HepG2 (cell line): ENCODE measurements around the gene UCKL1. TPM values are rescaled to one million over a fixed set of nuclear protein-coding genes. Genes with fewer than 3 reads are reported as not detected.
"Not testable (repeated sequence)": the region's sequence is repeated elsewhere in the genome, so short reads cannot be mapped to it uniquely, and the experiment has no call there.

Experiments used
- ATAC-seq: fragments of 200-7000 bp; cut with Tn5 transposase; 3 replicates; pipeline ENCODE4 v1.9.1; 2020; ENCODE audit warnings: mild to moderate bottlenecking, moderate library complexity
- BruUV-seq: library from RNA; stranded (reverse); fragments of 400-500 nt; replicated peaks from 2 replicates; lab custom pipeline; 2021; lab: Mats Ljungman, UMichigan
- CTCF ChIA-PET: fragments of 300-600 bp; formaldehyde crosslinking; extraction: SDS; loops from one replicate; lab custom pipeline; 2021; ENCODE audit warnings: low total read pairs, inconsistent platforms, low intra/inter-chr PET ratio; lab: Yijun Ruan, JAX
- POLR2A ChIA-PET: fragments of 350-600 bp; sonication (Branson Sonifier 250); formaldehyde crosslinking; loops from one replicate; lab custom pipeline; 2020; ENCODE audit warnings: antibody characterized with exemption, inconsistent platforms; lab: Yijun Ruan, JAX
- DNase-seq: peaks from one replicate; pipeline ENCODE4 v3.0.0-alpha.2; 2015; ENCODE audit warnings: low spot score
- FAIRE-seq: peaks from 3 replicates; lab custom pipeline; 2011; peaks lifted over from hg19 to GRCh38; lab: Jason Lieb, UNC
- H2AFZ ChIP-seq: one replicate; pipeline ENCODE4 v1.6.1; 2011; ENCODE audit warnings: low read length, inconsistent platforms
- H3K27ac ChIP-seq: fragments of 300-600 bp; 3 replicates; pipeline ENCODE4 v1.8.0; 2011; ENCODE audit warnings: mixed run types, mild to moderate bottlenecking, mixed read lengths, low read length, inconsistent platforms; ENCODE audit not compliant: insufficient read depth; ENCODE audit errors: extremely low read length
- H3K27me3 ChIP-seq, 2 experiments: fragments of 200-600 bp in 1 of 2; 2 replicates in 1 of 2; 3 replicates in 1 of 2; pipeline versions ENCODE4 v1.6.0 to v1.8.0; 2011; ENCODE audit warnings: low read length in 2 of 2, mild to moderate bottlenecking in 2 of 2, moderate library complexity in 2 of 2, inconsistent platforms in 1 of 2; ENCODE audit not compliant: insufficient read depth in 2 of 2, control insufficient read depth in 1 of 2
- H3K36me3 ChIP-seq, 2 experiments: fragments of 200-600 bp in 1 of 2; replicated peaks in 1 of 2; 2 replicates in 1 of 2; 3 replicates in 1 of 2; pipeline versions ENCODE4 v1.5.1 to v1.8.0; 2011; ENCODE audit warnings: low read length in 2 of 2, inconsistent platforms in 1 of 2; ENCODE audit not compliant: insufficient read depth in 2 of 2, control insufficient read depth in 1 of 2
- H3K4me1 ChIP-seq: 2 replicates; pipeline ENCODE4 v1.5.1; 2012; ENCODE audit warnings: low read length, inconsistent platforms; ENCODE audit not compliant: insufficient read depth
- H3K4me2 ChIP-seq: 2 replicates; pipeline ENCODE4 v1.6.0; 2011; ENCODE audit warnings: low read depth, low read length, inconsistent platforms
- H3K4me3 ChIP-seq, 3 experiments: fragments of 200-600 bp in 1 of 3; sonication (generic), shearing (Covaris generic) in 1 of 3; replicated peaks in 1 of 3; 2 replicates each; pipeline ENCODE4 v1.5.1; 2011 to 2016; ENCODE audit warnings: low read length in 3 of 3, inconsistent platforms in 2 of 3, low read depth in 2 of 3, mild to moderate bottlenecking in 2 of 3, control low read depth in 1 of 3, mixed read lengths in 1 of 3; ENCODE audit not compliant: insufficient read depth in 1 of 3
- H3K79me2 ChIP-seq: one replicate; pipeline ENCODE4 v1.6.1; 2011; ENCODE audit warnings: low read length, inconsistent platforms; ENCODE audit not compliant: insufficient read depth
- H3K9ac ChIP-seq: 2 replicates; pipeline ENCODE4 v1.6.0; 2011; ENCODE audit warnings: mild to moderate bottlenecking, low read depth, low read length, inconsistent platforms; ENCODE audit not compliant: insufficient read depth
- H3K9me3 ChIP-seq: 2 replicates; pipeline ENCODE4 v1.5.1; 2012; ENCODE audit warnings: mild to moderate bottlenecking, low read length
- H4K20me1 ChIP-seq: 2 replicates; pipeline ENCODE4 v1.6.0; 2011; ENCODE audit warnings: inconsistent platforms, mild to moderate bottlenecking, low read length, moderate library complexity; ENCODE audit not compliant: insufficient read depth
- AGO2 ChIP-seq: fragments of 200-400 bp; formaldehyde crosslinking; optimal IDR thresholded peaks from 2 replicates; pipeline ENCODE3; 2017; ENCODE audit warnings: mild to moderate bottlenecking, low read depth, low read length, moderate library complexity
- AKAP8 ChIP-seq: sonication (generic); formaldehyde crosslinking; IDR thresholded peaks from 2 replicates; pipeline ENCODE4 v1.5.1; 2020; ENCODE audit warnings: mild to moderate bottlenecking, missing genetic modification reagents
- DNMT1 ChIP-seq: sonication (generic); formaldehyde crosslinking; IDR thresholded peaks from 2 replicates; pipeline ENCODE4 v1.5.1; 2020; ENCODE audit warnings: mild to moderate bottlenecking, missing genetic modification reagents
- HNRNPL ChIP-seq: fragments of 200-400 bp; formaldehyde crosslinking; IDR thresholded peaks from 2 replicates; pipeline ENCODE4 v1.6.1; 2017; ENCODE audit warnings: mild to moderate bottlenecking, low read depth, low read length
- HOXA7 ChIP-seq: sonication (generic); formaldehyde crosslinking; IDR thresholded peaks from 2 replicates; pipeline ENCODE4 v1.8.1; 2022; ENCODE audit warnings: mild to moderate bottlenecking, missing genetic modification reagents, moderate library complexity
- IKZF1 ChIP-seq: fragments of 450-650 bp; IDR thresholded peaks from 2 replicates; pipeline ENCODE4 v1.7.1; 2016
- LCORL ChIP-seq, 2 experiments: fragments of 450-650 bp in 1 of 2; sonication (generic) in 1 of 2; formaldehyde crosslinking in 1 of 2; IDR thresholded peaks; 2 replicates each; pipeline versions ENCODE4 v1.5.0 to v1.6.1; 2017 to 2020; ENCODE audit warnings: antibody characterized with exemption in 1 of 2, missing genetic modification reagents in 1 of 2
- MEF2D ChIP-seq: sonication (generic); formaldehyde crosslinking; IDR thresholded peaks from 2 replicates; pipeline ENCODE4 v1.5.1; 2020; ENCODE audit warnings: mild to moderate bottlenecking, missing genetic modification reagents
- NFE2L1 ChIP-seq: sonication (generic); formaldehyde crosslinking; IDR thresholded peaks from 2 replicates; pipeline ENCODE4 v1.4.0; 2020; ENCODE audit warnings: missing genetic modification reagents, mild to moderate bottlenecking, borderline replicate concordance
- NFKBIZ ChIP-seq: IDR thresholded peaks from 2 replicates; pipeline ENCODE4 v1.6.1; 2018; ENCODE audit warnings: missing genetic modification reagents, missing compliant biosample characterization
- NR2C2 ChIP-seq: sonication (generic); formaldehyde crosslinking; IDR thresholded peaks from 2 replicates; pipeline ENCODE4 v1.4.0; 2020; ENCODE audit warnings: missing genetic modification reagents, mild to moderate bottlenecking, moderate library complexity, borderline replicate concordance
- SRSF1 ChIP-seq: fragments of 200-400 bp; formaldehyde crosslinking; optimal IDR thresholded peaks from 2 replicates; pipeline ENCODE3; 2017; ENCODE audit warnings: mild to moderate bottlenecking, low read depth, low read length, moderate library complexity
- ZNF713 ChIP-seq: sonication (generic); formaldehyde crosslinking; IDR thresholded peaks from 2 replicates; pipeline ENCODE4 v1.4.0; 2020; ENCODE audit warnings: mild to moderate bottlenecking, missing genetic modification reagents
- ZZZ3 ChIP-seq: sonication (generic); formaldehyde crosslinking; IDR thresholded peaks from 2 replicates; pipeline ENCODE4 v1.4.0; 2020; ENCODE audit warnings: missing genetic modification reagents, mild to moderate bottlenecking, borderline replicate concordance
- WGBS: methylation state at CpG from one replicate; pipeline ENCODE4 v1.1.6; 2017; ENCODE audit warnings: low lambda C conversion rate; 5-methylcytosine and 5-hydroxymethylcytosine counted together
- in situ Hi-C: cut with HindIII; loops from 2 replicates; pipeline ENCODE4 v1.10.0; 2017; ENCODE audit warnings: low pct_unique_long_range_greater_than_20kb; ENCODE audit not compliant: extremely low pct_ligation_motif_present
- intact Hi-C: fragments of 100-400 bp; cut with micrococcal nuclease; formaldehyde crosslinking; loops from one replicate; pipeline ENCODE4 v1.10.0; 2022; ENCODE audit not compliant: unreplicated experiment
- polyA plus RNA-seq, 8 experiments: library from polyadenylated mRNA; depleted of rRNA in 3 of 8; stranded (reverse) in 7 of 8; unstranded in 1 of 8; fragments of >200 nt; fragmentation: Illumina TruSeq in 4 of 8; extraction: Trizol in 4 of 8; gene quantifications; 2 replicates each; pipeline versions ENCODE4 v1.2.1 to v1.2.3, GENCODE V29; 2011 to 2016; ENCODE audit warnings: low read depth in 4 of 8, missing spikeins in 1 of 8, mixed read lengths in 1 of 8; ENCODE audit not compliant: insufficient read depth in 1 of 8
- total RNA-seq, 5 experiments: library from RNA; depleted of rRNA; stranded (reverse); fragments of >200 nt; fragmentation: Illumina TruSeq; extraction: Trizol; gene quantifications; 2 replicates each; pipeline ENCODE4 v1.2.3, GENCODE V29; 2016; ENCODE audit warnings: low read depth in 1 of 5

The UCKL1 gene
- total and polyA plus RNA-seq, 2 of the 13 experiments (the other 11 are each of a cell fraction or from before 2014, with no cell fraction given) = 50.2 to 126 TPM

DNA sequence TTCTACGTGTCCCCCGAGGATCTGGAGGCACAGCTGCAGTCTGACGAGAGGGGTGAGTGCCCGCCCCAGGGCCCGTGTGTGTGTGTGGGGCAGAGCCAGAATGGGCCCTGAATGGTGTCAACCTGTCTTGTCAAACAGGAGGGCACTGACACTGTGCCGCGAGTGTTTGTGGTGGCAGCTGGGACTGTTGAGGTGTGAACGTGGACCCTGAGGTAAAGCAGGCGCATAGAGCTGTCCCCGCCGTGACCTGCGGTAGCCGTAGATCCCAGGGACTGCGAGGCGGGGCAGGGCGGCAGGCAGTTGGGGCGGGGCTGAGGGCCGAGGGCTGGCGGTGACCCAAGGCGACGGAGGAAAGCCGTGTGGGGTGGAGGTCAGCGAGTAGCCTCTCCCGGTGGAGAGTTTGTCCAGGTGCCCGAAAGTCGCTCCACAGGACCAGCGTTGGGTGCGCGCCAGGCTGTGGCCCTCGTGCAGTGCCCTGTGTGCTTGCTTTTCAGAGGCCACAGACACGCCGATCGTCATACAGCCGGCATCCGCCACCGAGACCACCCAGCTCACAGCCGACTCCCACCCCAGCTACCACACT, 25.2 kb downstream of the UCKL1 start:
- POLR2A ChIA-PET = no interaction called here

DNA sequence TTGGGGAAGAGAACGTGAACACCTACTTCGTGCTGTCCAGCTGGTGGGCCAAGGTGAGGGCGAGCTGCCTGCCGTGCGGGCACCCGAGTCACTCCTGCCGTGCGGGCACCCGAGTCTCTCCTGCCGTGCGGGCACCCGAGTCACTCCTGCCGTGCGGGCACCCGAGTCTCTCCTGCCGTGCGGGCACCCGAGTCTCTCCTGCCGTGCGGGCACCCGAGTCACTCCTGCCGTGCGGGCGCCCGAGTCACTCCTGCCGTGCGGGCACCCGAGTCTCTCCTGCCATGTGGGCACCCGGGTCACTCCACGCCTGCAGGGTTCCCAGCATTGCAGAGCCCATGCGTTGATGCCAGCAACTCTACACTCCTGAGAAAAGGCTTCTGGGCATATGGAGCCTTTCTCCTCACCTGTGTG, 26.7 kb downstream of the UCKL1 start:
- H3K9ac ChIP-seq, POLR2A ChIA-PET, BruUV-seq, H2AFZ ChIP-seq, H4K20me1 ChIP-seq, H3K27me3 ChIP-seq, H3K79me2 ChIP-seq, H3K4me2 ChIP-seq, H3K27ac ChIP-seq, intact Hi-C loops, H3K4me1 ChIP-seq, H3K9me3 ChIP-seq, FAIRE-seq, DNase-seq, ATAC-seq, CTCF ChIA-PET, in situ Hi-C loops, H3K4me3 ChIP-seq: not testable (repeated sequence)
- 0 out of 2 replicates have a peak, but pooled peaks have one; percentile 25 for TF ChIP-seq DNMT1 (CRISPR knock-in tag)
- peak; percentile 61 for TF ChIP-seq AGO2
- peak; percentile 79; the same call in 1 of the 2 replicates for TF ChIP-seq HNRNPL
- 97% methylated on average over 31 of the region's 31 CpGs for WGBS
- H3K36me3 ChIP-seq = peaks cover 53 to 73% of the 10 kb centered on the region in 2 experiments

More for the DNA sequence above, 25.2 kb downstream of the UCKL1 start:
- Histone ChIP-seq H3K9ac (no peak overlapping the region), H3K27me3 (no peaks in the 10 kb centered on the region), H3K4me1 (no peaks in the 10 kb centered on the region), H3K36me3 (peaks cover 63 to 88% of the 10 kb centered on the region in 2 experiments), H4K20me1 (peaks cover 4% of the 10 kb centered on the region; the same call in 1 of the 2 replicates), H3K79me2 (peaks cover 9% of the 10 kb centered on the region), H3K4me2 (no peak overlapping the region), H3K9me3 (no peaks in the 10 kb centered on the region), H3K4me3 (no peak overlapping the region), H3K27ac (no peak overlapping the region), H2AFZ (no peak overlapping the region)
- TF ChIP-seq IKZF1 = no peak
- TF ChIP-seq NFE2L1 = 0 out of 2 replicates have a peak, but pooled peaks have one; percentile 44
- no peak for TF ChIP-seq SRSF1
- no peak for TF ChIP-seq LCORL (IDR thresholded peaks at IDR 0.05)
- no peak for TF ChIP-seq LCORL (CRISPR knock-in tag; IDR thresholded peaks at IDR 0.05)
- no peak for TF ChIP-seq NR2C2 (CRISPR knock-in tag)
- peak; percentile 54 for TF ChIP-seq AGO2
- 0 out of 2 replicates have a peak, but pooled peaks have one; percentile 29 for TF ChIP-seq DNMT1 (CRISPR knock-in tag)
- TF ChIP-seq AKAP8 (CRISPR knock-in tag) = no peak
- TF ChIP-seq ZNF713 (CRISPR knock-in tag) = no peak
- TF ChIP-seq MEF2D = no peak
- no peak for TF ChIP-seq ZZZ3 (CRISPR knock-in tag)
- TF ChIP-seq HOXA7 = 0 out of 2 replicates have a peak, but pooled peaks have one; percentile 40
- no peak for TF ChIP-seq NFKBIZ (CRISPR knock-in tag)
- in situ Hi-C loops (no loop called here), intact Hi-C loops (no loop called here)
- DNase-seq (no peak), FAIRE-seq (no peak), ATAC-seq (no peak)
- WGBS = 98% methylated on average over 37 of the region's 37 CpGs
- CTCF ChIA-PET = no interaction called here
- BruUV-seq = no TSS peak
